PC-9 (cell line): ENCODE measurements around the gene TMEM184C. TPM values are rescaled to one million over a fixed set of nuclear protein-coding genes. Genes with fewer than 3 reads are reported as not detected.

Source experiments
- BruUV-seq: library from RNA; stranded (reverse); fragments of 400-500 nt; replicated peaks from 2 replicates; lab custom pipeline; 2021; lab: Mats Ljungman, UMichigan
- CTCF ChIA-PET: fragments of 300-600 bp; sonication (Branson Sonifier 250); formaldehyde crosslinking; loops from one replicate; lab custom pipeline; 2022; ENCODE audit warnings: antibody characterized with exemption; lab: Charles Lee
- POLR2A ChIA-PET: fragments of 300-600 bp; sonication (Branson Sonifier 250); formaldehyde crosslinking; loops from one replicate; lab custom pipeline; 2022; ENCODE audit warnings: antibody characterized with exemption; ENCODE audit not compliant: unreplicated experiment; lab: Charles Lee
- DNase-seq, 2 experiments: peaks; one replicate each; pipeline versions ENCODE4 v3.0.0 to v3.0.0-alpha.2; 2015 to 2022; ENCODE audit warnings: mixed read lengths in 1 of 2
- H2AFZ ChIP-seq: fragments of 200-600 bp; sonication (generic); 2 replicates; pipeline ENCODE4 v1.8.1; 2017; ENCODE audit warnings: antibody characterized with exemption
- H3F3A ChIP-seq: fragments of 200-600 bp; sonication (generic); 2 replicates; pipeline ENCODE4 v1.8.1; 2017; ENCODE audit warnings: antibody characterized with exemption, mild to moderate bottlenecking, low read depth; ENCODE audit not compliant: insufficient read depth
- H3K27ac ChIP-seq: fragments of 200-600 bp; sonication (generic); 2 replicates; pipeline ENCODE4 v1.6.1; 2016; ENCODE audit warnings: mixed run types
- H3K27me3 ChIP-seq: fragments of 200-600 bp; sonication (generic); 2 replicates; pipeline ENCODE4 v1.6.1; 2016; ENCODE audit warnings: low read depth, mixed run types; ENCODE audit not compliant: insufficient read depth
- H3K36me3 ChIP-seq: fragments of 200-600 bp; sonication (generic); 2 replicates; pipeline ENCODE4 v1.6.1; 2016; ENCODE audit warnings: low read depth, mixed run types
- H3K4me1 ChIP-seq: fragments of 200-600 bp; sonication (generic); replicated peaks from 2 replicates; pipeline ENCODE4 v1.6.1; 2016; ENCODE audit warnings: mixed run types; ENCODE audit not compliant: insufficient read depth
- H3K4me2 ChIP-seq: fragments of 200-600 bp; sonication (generic); 2 replicates; pipeline ENCODE4 v1.6.1; 2017; ENCODE audit warnings: mixed run types
- H3K4me3 ChIP-seq: fragments of 200-600 bp; sonication (generic); 2 replicates; pipeline ENCODE4 v1.6.1; 2016; ENCODE audit warnings: mixed run types
- H3K79me2 ChIP-seq: fragments of 200-600 bp; sonication (generic); 2 replicates; pipeline ENCODE4 v1.6.1; 2017; ENCODE audit warnings: low read depth, mixed run types
- H3K9me2 ChIP-seq: fragments of 200-600 bp; sonication (generic); 2 replicates; pipeline ENCODE4 v1.8.1; 2017; ENCODE audit warnings: mild to moderate bottlenecking; ENCODE audit not compliant: insufficient read depth
- H3K9me3 ChIP-seq: fragments of 200-600 bp; sonication (generic); 2 replicates; pipeline ENCODE4 v1.8.1; 2016; ENCODE audit warnings: low read depth; ENCODE audit not compliant: insufficient read depth
- H4K20me1 ChIP-seq: fragments of 200-600 bp; sonication (generic); 2 replicates; pipeline ENCODE4 v1.8.1; 2017; ENCODE audit not compliant: insufficient read depth
- CTCF ChIP-seq: fragments of 200-600 bp; sonication (generic); conservative IDR thresholded peaks from 2 replicates; pipeline ENCODE4 v1.6.1; 2017; ENCODE audit warnings: mixed run types, antibody characterized with exemption, mild to moderate bottlenecking, moderate library complexity
- EZH2 ChIP-seq: fragments of 200-600 bp; sonication (generic); IDR thresholded peaks from 2 replicates; pipeline ENCODE4 v1.8.0; 2017; ENCODE audit warnings: antibody characterized with exemption, low read depth
- intact Hi-C: fragments of 100-400 bp; cut with micrococcal nuclease; formaldehyde crosslinking; loops from one replicate; pipeline ENCODE4 v1.10.0; 2022; ENCODE audit not compliant: unreplicated experiment
- total RNA-seq: library from RNA; stranded (reverse); gene quantifications from 2 replicates; pipeline ENCODE4 v1.2.3, GENCODE V29; 2021

TMEM184C gene
- total RNA-seq, 1 experiment from 2014 or later: 40.4 TPM

- intact Hi-C loops: loop anchor here (2.0 to 5.0 kb wide), 2 partner anchors 224 to 270 kb away; no protein-coding TSS in a partner anchor
- no peak overlapping the region for H2AFZ ChIP-seq
- ChIA-PET POLR2A (interaction anchor here (1.5 kb wide), 1 partner anchor 21 kb away, joined by 20 read pairs; the partner anchor contains the start of gene TMEM184C), CTCF (interaction anchor here (0.9 to 2.0 kb wide), 2 partner anchors 21 to 272 kb away, joined by 3 to 9 read pairs; partner anchors contain the start of gene TMEM184C)
- H3K4me1 ChIP-seq: peaks cover 24% of the 10 kb centered on the region
- no peaks in the 10 kb centered on the region for H3F3A ChIP-seq
- no peaks in the 10 kb centered on the region for H3K9me3 ChIP-seq
- H3K4me2 ChIP-seq: no peak overlapping the region
- H4K20me1 ChIP-seq: no peaks in the 10 kb centered on the region
- no peak overlapping the region for H3K27ac ChIP-seq
- H3K9me2 ChIP-seq: no peaks in the 10 kb centered on the region
- H3K36me3 ChIP-seq: no peaks in the 10 kb centered on the region
- DNase-seq: no peak
- no peak overlapping the region for H3K4me3 ChIP-seq
- no peak for TF ChIP-seq CTCF
- no peak for TF ChIP-seq EZH2
- no TSS peak for BruUV-seq
- no peaks in the 10 kb centered on the region for H3K27me3 ChIP-seq
- no peaks in the 10 kb centered on the region for H3K79me2 ChIP-seq
Observed at GRCh38 chr4:147596377-147596776, 20.8 kb upstream of the TMEM184C start.

- no peak overlapping the region for H3K4me3 ChIP-seq
- peak; percentile 83 to 85 for DNase-seq
- peak overlapping the region; percentile 49; the same call in 1 of the 2 replicates for H3K27ac ChIP-seq
- ChIA-PET POLR2A (interaction anchor here (0.5 to 1.5 kb wide), 5 partner anchors 20 to 1564 kb away, joined by 4 to 20 read pairs (median 5); partner anchors contain the start of gene TMEM184C), CTCF (interaction anchor here (0.6 to 2.0 kb wide), 7 partner anchors 20 to 437 kb away, joined by 3 to 9 read pairs (median 4); partner anchors contain the start of genes PRMT9 and TMEM184C)
- H3K9me2 ChIP-seq: no peaks in the 10 kb centered on the region
- H3K27me3 ChIP-seq: no peaks in the 10 kb centered on the region
- intact Hi-C loops: loop anchor here (1.0 to 5.0 kb wide), 5 partner anchors 15 to 270 kb away; partner anchors contain the start of gene TMEM184C
- no TSS peak for BruUV-seq
- TF ChIP-seq CTCF: no peak
- TF ChIP-seq EZH2: no peak
- no peaks in the 10 kb centered on the region for H3K36me3 ChIP-seq
- no peaks in the 10 kb centered on the region for H4K20me1 ChIP-seq
- H3K9me3 ChIP-seq: no peaks in the 10 kb centered on the region
- no peak overlapping the region for H2AFZ ChIP-seq
- peaks cover 24% of the 10 kb centered on the region for H3K4me1 ChIP-seq
- no peak overlapping the region for H3K4me2 ChIP-seq
- H3F3A ChIP-seq: no peaks in the 10 kb centered on the region
- no peaks in the 10 kb centered on the region for H3K79me2 ChIP-seq
Observed at GRCh38 chr4:147596981-147597380, 20.2 kb upstream of the TMEM184C start.

- no peak overlapping the region for H3K4me2 ChIP-seq
- BruUV-seq: TSS peak; percentile 96
Observed at GRCh38 chr4:147597561-147597960, 19.6 kb upstream of the TMEM184C start.

More at GRCh38 chr4:147597561-147597960, 19.6 kb upstream of the TMEM184C start:
- intact Hi-C loops: loop anchor here (1.0 to 5.0 kb wide), 5 partner anchors 15 to 269 kb away; partner anchors contain the start of gene TMEM184C
- TF ChIP-seq CTCF (no peak), EZH2 (no peak)
- no peaks in the 10 kb centered on the region for H4K20me1 ChIP-seq
- peaks cover 24% of the 10 kb centered on the region for H3K4me1 ChIP-seq
- no peak overlapping the region for H2AFZ ChIP-seq
- peak in 1 of 2 experiments; percentile 16 for DNase-seq
- H3K27me3 ChIP-seq: no peaks in the 10 kb centered on the region
- no peaks in the 10 kb centered on the region for H3K36me3 ChIP-seq
- H3K79me2 ChIP-seq: no peaks in the 10 kb centered on the region
- H3F3A ChIP-seq: no peaks in the 10 kb centered on the region
- H3K27ac ChIP-seq: peak overlapping the region; percentile 49; the same call in 1 of the 2 replicates
- CTCF ChIA-PET: interaction anchor here (0.6 to 2.0 kb wide), 6 partner anchors 20 to 438 kb away, joined by 3 to 9 read pairs (median 4); partner anchors contain the start of genes PRMT9 and TMEM184C
- H3K9me3 ChIP-seq: no peaks in the 10 kb centered on the region
- no peak overlapping the region for H3K4me3 ChIP-seq
- POLR2A ChIA-PET: interaction anchor here (0.6 to 1.5 kb wide), 4 partner anchors 16 to 1564 kb away, joined by 5 to 20 read pairs (median 6); partner anchors contain the start of gene TMEM184C
- H3K9me2 ChIP-seq: no peaks in the 10 kb centered on the region
